Activated CD4-positive, alpha-beta T cell treated with anti-CD3 and anti-CD28 coated beads, Interleukin-2, amount 50 U/mL, for 4 hours (primary cell): Measurements from ENCODE around the gene HSPA12A.

ENCODE experiments used
- DNase-seq, 2 experiments: peaks; one replicate each; pipeline ENCODE4 v3.0.0-alpha.2; 2020

HSPA12A gene

GRCh38 chr10:116771101-116771958 is 29.0 kb upstream of the HSPA12A start:
- no peak for DNase-seq

GRCh38 chr10:116770281-116770680 is 27.9 kb upstream of the HSPA12A start:
- no peak for DNase-seq

- no peak for DNase-seq
Measured at GRCh38 chr10:116769791-116770190, 27.4 kb upstream of the HSPA12A start.

DNA sequence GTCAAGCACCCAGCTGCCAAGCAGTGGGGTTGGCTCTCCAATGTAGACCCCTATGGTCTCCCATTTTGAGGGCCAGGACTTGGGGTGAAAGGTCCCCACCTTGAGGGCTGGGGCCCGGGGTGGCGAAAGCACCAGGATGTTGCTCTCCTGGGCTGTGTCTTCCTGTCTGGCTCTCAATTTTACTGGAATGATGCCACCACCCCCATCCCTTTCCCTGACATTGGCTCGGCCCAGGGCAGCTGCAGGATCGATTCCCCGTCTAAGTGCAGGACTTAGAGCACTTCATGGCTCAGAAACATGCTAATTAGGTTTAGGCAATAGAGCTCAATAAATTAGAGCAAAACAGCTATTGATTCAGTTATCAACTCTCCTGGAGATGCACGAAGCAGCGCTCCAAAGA is 27.0 kb upstream of the HSPA12A start:
- DNase-seq: no peak

GRCh38 chr10:116768786-116769185 is 26.4 kb upstream of the HSPA12A start:
- no peak for DNase-seq

DNA sequence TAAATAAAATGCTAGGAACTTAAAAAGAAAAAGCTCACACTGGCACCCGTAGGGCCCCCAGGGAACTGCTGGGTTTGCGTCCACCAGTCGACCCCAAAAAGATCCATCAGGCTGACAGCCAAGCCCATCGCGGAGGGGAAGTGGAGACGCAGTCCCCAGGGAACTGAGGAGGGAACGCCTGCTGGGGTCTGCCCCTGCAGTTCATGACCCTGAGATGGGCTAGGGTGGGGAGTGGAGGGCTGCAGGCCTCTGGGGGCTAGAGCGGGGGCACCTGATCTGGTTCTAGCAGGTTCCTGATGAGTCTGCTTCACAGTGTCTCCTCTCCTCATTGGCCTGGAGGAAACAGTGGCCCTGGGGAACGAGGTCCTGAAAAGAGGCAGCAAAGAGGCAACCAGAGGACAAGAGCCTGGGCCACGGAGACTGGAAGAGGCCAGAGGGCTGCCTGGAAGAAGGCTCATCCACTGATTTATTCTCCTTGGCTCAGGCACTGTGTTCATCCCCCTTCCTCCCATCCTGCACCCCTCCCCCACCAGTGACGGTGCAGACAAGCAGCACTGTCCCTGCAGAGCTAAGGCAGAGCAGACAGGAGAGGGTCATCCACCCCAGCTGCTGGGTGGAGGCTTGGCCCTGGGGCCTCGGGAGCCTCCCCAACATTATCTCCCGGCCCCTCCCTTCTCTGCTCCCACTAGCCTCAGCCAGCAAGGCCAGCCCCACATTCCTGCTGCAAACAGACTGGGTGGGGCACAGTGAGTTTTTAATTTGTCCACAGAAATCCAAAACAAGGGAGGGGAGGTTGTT is 24.7 kb upstream of the HSPA12A start:
- DNase-seq: no peak

- DNase-seq: no peak
Measured at GRCh38 chr10:116766241-116766827, 24.0 kb upstream of the HSPA12A start.

DNA sequence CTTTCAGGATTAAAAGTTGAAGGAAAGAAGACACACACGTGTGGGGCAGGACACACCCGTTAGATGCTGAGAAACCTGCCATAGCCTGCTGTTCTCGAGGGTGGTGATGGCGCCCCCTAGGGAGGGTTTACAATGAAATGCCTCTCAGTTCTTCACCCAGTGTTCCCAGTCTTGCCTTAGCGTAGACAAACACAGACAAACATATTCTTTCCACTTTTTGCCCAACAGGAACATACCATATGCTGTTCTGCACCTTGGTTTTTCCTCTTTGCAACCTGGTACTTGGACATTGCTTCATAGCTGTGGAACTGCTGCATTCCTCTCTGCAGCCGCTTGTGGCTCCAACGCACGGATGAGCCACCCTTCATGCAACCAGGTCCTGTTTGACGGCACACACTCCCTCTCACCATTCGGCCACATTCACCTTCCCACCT is 23.3 kb upstream of the HSPA12A start:
- DNase-seq: peak; percentile 10 to 13

GRCh38 chr10:116764979-116765378 is 22.6 kb upstream of the HSPA12A start:
- no peak for DNase-seq

GRCh38 chr10:116763440-116763839 is 21.1 kb upstream of the HSPA12A start:
- DNase-seq: no peak

DNA sequence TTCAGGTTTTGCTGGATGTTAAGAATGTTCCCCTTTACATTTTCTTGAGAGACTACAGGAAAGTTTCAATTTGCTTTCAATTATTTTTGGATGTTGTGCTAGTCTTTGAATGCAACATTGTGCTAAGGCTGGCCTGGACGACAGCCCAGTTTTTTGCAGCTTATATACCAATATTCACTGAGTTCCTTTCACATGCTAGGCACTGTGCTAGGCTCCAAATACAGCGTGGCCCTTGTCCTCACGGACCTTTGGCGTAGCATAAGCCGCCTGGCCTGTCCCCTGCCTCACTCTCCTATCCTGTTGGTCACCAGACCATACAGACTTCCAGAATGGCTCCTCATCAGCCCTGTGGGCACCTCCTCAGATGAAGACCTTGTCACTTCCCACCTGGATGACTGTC is 19.5 kb upstream of the HSPA12A start:
- no peak for DNase-seq

DNA sequence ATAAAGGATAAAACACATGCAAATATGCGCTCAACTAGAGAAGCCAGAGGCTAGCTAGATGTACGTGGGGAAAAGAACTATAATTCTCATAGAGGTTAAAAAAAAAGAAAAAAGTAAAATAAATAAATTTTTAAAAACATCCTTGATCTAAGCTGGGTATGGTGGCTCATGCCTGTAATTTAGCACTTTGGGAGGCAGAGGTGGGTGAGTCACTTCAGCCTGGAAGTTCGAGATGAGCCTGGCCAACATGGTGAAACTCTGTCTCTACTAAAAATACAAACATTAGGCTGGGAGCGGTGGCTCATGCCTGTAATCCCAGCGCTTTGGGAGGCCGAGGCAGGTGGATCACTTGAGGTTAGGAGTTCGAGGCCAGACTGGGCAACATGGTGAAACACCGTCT is 18.6 kb upstream of the HSPA12A start:
- DNase-seq: no peak

GRCh38 chr10:116757246-116757645 is 14.9 kb upstream of the HSPA12A start:
- no peak for DNase-seq

DNA sequence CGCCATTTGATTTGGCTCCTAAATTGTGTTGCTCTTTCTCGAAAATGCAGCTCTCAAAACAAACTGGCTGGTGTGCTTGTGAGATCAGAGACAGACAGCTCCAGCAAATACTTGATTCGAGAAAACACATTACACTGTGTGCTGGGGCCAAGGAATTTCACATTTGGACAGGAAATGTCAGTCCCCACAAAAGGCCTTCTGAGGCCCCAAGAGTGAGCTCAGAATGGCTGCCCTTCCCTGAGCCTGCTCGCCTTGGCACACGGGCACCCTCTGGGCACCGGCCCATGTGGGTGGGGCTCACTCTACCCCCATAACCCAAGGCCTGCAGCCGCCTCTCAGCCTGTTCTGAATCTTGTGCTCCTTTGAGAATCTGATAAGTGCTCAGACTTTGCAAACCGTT is 13.9 kb upstream of the HSPA12A start:
- no peak for DNase-seq

DNA sequence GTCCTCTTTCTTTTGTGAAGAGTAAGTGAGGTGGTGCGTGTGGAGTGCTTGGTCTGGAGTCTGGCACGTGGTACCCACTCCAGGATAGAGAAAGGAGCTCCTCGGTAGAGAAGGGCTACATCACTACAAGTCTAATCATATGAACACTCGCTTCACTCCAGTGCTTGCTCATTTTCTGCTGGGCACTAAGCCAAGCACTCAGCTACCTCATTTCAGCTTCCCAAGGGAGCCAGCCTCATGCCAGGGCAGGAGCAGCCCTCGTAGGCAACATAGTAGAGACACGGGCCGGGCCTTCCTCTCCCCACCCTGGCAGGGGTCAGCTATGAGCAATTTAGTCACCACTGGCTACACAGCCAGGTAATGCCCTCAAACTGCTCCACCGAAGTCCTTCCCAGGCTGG is 11.4 kb upstream of the HSPA12A start:
- DNase-seq: no peak

GRCh38 chr10:116752969-116753665 is 10.8 kb upstream of the HSPA12A start:
- DNase-seq: no peak

DNA sequence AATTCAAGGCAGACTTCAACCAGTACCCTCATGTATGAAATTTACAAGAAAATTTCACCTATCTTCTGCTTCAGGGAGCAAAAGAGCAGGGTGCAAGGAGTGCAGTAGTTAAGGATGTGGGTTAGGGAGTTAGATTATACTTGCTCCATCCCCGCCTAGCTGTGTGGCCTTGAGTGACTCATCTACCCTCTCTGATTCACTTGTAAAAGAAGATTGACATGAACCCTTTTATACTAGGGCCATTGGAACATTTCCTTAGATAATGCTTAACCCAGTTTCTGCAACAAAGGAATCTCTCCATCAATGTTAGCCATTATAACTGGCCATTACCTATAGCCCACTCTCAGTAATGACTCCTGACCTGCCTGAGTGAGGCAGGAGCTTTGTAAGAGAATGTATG is 10.2 kb upstream of the HSPA12A start:
- DNase-seq: no peak

DNA sequence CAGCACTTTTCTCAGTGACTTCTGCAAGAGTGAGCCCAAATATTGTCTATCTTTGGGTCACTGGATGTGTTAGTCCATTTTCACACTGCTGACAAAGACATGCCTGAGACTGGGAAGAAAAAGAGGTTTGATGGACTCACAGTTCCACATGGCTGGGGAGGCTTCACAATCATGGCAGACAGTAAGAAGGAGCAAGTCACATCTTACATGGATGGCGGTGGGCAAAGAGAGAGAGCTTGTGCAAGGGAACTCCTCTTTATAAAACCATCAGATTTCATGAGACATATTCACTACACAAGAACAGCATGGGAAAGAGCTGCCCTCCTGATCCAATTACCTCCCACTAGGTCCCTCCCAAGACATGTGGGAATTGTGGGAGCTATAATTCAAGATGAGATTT is 6.1 kb upstream of the HSPA12A start:
- DNase-seq: no peak

DNA sequence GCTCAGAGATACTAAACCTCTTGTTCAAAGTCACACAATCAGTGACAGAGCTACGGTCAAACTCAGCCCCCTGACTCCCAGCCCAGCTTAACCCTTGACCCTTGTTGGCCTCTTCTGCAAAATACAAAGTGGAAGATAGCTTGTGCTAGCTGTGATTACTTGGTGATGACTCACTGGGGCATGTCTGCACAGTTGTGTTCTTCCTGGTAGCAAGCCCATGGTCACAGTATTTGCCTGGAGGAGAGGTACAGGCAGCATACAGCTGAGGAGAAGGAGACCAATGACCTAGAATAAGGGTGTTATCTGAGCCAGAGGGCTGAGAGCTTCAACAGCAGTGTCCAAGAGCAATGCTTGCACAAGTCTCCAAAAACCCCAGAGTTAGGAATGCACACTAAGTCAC is 5.7 kb upstream of the HSPA12A start:
- DNase-seq: no peak

GRCh38 chr10:116747325-116747724 is 5.0 kb upstream of the HSPA12A start:
- DNase-seq: no peak

DNA sequence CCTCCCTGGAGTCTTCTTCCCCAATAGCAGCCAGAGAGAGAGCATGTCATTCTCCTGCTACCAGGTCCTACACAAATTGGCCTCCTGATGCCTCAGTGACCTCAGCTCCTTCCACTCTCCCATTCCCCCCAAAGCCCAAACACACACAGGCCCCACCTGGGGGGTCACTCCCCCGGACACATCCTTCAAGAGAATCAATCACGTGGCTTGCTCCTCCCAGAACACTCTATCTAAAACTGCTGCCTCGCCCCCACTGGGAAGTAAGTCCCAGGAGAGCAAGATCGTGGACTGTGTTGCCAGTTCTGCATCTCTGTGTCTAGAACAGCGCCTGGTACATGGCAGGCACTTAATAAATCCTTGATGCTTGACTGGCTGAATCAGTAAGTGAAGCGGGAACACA is 2.5 kb upstream of the HSPA12A start:
- no peak for DNase-seq

- no peak for DNase-seq
Measured at GRCh38 chr10:116744163-116744753, 1.9 kb upstream of the HSPA12A start.
